Panc1 (cell line): ENCODE data around the gene AQP7. TPM values are rescaled to one million over a fixed set of nuclear protein-coding genes. Genes with fewer than 3 reads are reported as not detected.

ENCODE experiments used
- ATAC-seq: fragments of 200-7000 bp; cut with Tn5 transposase; 2 replicates; pipeline ENCODE4 v1.9.1; 2020; ENCODE audit warnings: mild to moderate bottlenecking, moderate library complexity
- BruUV-seq: library from RNA; stranded (reverse); fragments of 400-500 nt; replicated peaks from 2 replicates; lab custom pipeline; 2021; lab: Mats Ljungman, UMichigan
- CTCF ChIA-PET: fragments of 300-600 bp; sonication (Branson Sonifier 250); formaldehyde crosslinking; loops from one replicate; lab custom pipeline; 2022; ENCODE audit warnings: antibody characterized with exemption; lab: Charles Lee
- POLR2A ChIA-PET: fragments of 300-600 bp; sonication (Branson Sonifier 250); formaldehyde crosslinking; loops from one replicate; lab custom pipeline; 2022; ENCODE audit warnings: antibody characterized with exemption; lab: Charles Lee
- DNase-seq: peaks from one replicate; pipeline ENCODE4 v3.0.0-alpha.2; 2010; ENCODE audit warnings: low read depth, low spot score
- H3K27ac ChIP-seq: 2 replicates; pipeline ENCODE4 v1.5.1; 2011; ENCODE audit warnings: mild to moderate bottlenecking, low read length, inconsistent platforms
- H3K27me3 ChIP-seq: fragments of 200-500 bp; sonication (Bioruptor generic); 2 replicates; pipeline ENCODE4 v1.6.0; 2014; ENCODE audit warnings: low read length, inconsistent platforms; ENCODE audit not compliant: control insufficient read depth, insufficient read depth
- H3K36me3 ChIP-seq: fragments of 200-500 bp; sonication (Bioruptor generic); 2 replicates; pipeline ENCODE4 v1.5.1; 2014; ENCODE audit warnings: inconsistent platforms, mild to moderate bottlenecking, low read length, moderate library complexity; ENCODE audit not compliant: control insufficient read depth, insufficient read depth
- H3K4me1 ChIP-seq: 2 replicates; pipeline ENCODE4 v1.5.1; 2011; ENCODE audit warnings: inconsistent platforms, mild to moderate bottlenecking, low read length, moderate library complexity; ENCODE audit not compliant: control insufficient read depth, insufficient read depth
- H3K4me3 ChIP-seq, 2 experiments: 2 replicates each; pipeline ENCODE4 v1.5.1; 2011 to 2012; ENCODE audit warnings: low read depth in 2 of 2, low read length in 2 of 2, mild to moderate bottlenecking in 2 of 2, inconsistent platforms in 1 of 2, moderate library complexity in 1 of 2
- H3K9me3 ChIP-seq: fragments of 200-500 bp; sonication (Bioruptor generic); 2 replicates; pipeline ENCODE4 v1.5.1; 2014; ENCODE audit warnings: low read depth, mild to moderate bottlenecking, inconsistent platforms, low read length, moderate library complexity; ENCODE audit not compliant: control insufficient read depth, insufficient read depth
- POLR2AphosphoS5 ChIP-seq: IDR thresholded peaks from 2 replicates; pipeline ENCODE4 v1.6.1; 2012; ENCODE audit warnings: mild to moderate bottlenecking, low read depth, low read length, moderate library complexity
- SIN3A ChIP-seq: IDR thresholded peaks from 2 replicates; pipeline ENCODE4 v1.6.1; 2012; ENCODE audit warnings: low read depth, mild to moderate bottlenecking, low read length, moderate library complexity, borderline replicate concordance; ENCODE audit not compliant: insufficient read depth
- TCF7L2 ChIP-seq: IDR thresholded peaks from 2 replicates; pipeline ENCODE4 v1.6.1; 2011; ENCODE audit warnings: mild to moderate bottlenecking, low read depth, low read length, inconsistent platforms
- in situ Hi-C: cut with HindIII; loops from 2 replicates; pipeline ENCODE4 v1.10.0; 2016; ENCODE audit warnings: low sequenced_read_pairs, low pct_unique_long_range_greater_than_20kb
- intact Hi-C: fragments of 100-400 bp; cut with micrococcal nuclease; formaldehyde crosslinking; loops from one replicate; pipeline ENCODE4 v1.10.0; 2022; ENCODE audit not compliant: unreplicated experiment
- total RNA-seq: library from RNA; stranded (reverse); gene quantifications from one replicate; pipeline ENCODE4 v1.2.1, GENCODE V29; 2021; ENCODE audit not compliant: unreplicated experiment
- TF ChIP-seq, protein P1 (sequence below), 2 experiments: IDR thresholded peaks; 2 replicates each; pipeline ENCODE4 v1.6.1; 2011 to 2012; ENCODE audit warnings: low read depth in 2 of 2, control low read depth in 1 of 2, low read length in 1 of 2, mild to moderate bottlenecking in 1 of 2, moderate library complexity in 1 of 2; ENCODE audit not compliant: insufficient read depth in 1 of 2
- TF ChIP-seq, protein P2 (sequence below): fragments of 450-650 bp; IDR thresholded peaks from 2 replicates; pipeline ENCODE4 v1.5.1; 2017; ENCODE audit warnings: mild to moderate bottlenecking

Gene AQP7
- total RNA-seq, 1 experiment from 2014 or later, result 0.26 TPM

DNA sequence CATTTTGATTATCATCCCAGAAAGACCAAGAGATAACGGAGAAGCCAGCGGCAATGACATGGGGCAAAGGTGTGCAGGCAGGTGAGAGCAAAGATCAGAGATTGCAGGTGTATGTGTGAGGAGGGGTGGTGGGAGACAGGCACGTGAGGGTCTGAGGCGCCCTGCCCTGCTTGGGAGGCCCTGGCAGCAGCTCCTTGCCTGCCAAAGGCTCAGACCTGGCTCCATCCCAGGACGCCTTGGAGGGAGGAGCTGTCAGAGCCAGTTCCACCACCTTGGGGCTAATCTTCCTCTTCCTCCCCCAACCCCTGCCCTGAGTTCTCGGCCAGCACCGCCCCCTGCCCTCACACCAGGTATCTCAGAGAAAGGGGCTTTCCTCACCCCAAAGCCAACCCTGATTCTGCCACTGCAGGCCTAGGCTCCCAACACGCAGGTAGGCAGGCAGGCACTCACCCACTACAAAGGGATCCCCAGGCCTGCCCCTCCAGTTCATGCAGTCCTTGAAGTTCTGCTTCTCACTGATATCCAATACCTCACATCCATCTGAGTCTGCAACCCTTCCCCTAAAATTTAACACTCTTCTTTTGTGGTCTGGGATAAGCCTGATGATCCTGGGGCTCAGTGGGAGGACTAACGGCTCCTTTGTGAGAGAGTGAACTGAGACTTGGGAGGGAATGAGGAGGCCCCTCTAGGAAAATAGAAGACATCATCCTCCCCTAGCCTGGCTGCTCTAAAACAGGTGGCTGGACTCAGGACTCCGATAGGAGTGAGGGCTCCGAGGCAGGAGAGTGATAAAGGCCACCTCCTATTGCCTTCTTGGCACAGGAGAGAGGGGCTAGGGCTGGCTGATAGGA lies 43.2 kb upstream of the AQP7 start:
- DNase-seq, result no peak
- intact Hi-C loops, result no loop called here

DNA sequence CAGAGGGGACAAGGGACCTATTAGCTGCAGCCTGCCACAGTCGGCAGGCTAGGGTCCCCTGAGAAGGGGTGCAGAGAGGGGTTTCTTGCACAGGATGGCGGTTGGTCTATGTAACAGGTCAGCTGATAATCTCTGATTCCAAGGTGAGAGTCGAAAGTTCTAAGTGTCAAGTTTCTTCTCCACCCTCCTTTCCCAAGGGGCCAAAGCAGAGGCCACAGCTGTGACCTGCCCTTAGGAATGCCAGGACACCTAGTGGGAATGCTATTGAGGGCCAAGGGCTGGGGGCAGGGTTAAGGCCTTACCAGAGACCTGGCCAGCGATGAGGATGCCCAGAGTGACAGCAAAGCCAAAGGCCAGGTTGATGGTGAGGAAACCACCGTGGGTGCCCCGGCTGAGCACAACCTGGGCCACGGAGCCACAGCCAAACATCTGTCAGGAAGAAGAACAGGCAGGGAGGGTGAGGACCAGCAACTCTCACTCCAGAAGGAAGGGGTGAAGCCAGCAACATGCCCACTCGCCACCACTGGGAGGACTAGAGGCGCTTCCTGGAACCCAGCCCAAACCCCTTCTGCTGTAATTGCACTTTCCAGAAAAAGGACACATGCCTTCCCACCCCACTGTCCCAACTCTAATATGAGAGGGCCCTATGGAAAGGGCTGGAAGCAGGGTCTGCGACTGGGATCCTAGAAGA lies 41.2 kb upstream of the AQP7 start:
- CTCF ChIA-PET, result no interaction called here
- no TSS peak for BruUV-seq
- POLR2A ChIA-PET, result no interaction called here
- Histone ChIP-seq H3K4me3 (no peak overlapping the region), H3K27me3 (peaks cover 3% of the 10 kb centered on the region), H3K27ac (no peak overlapping the region), H3K4me1 (peaks cover 7% of the 10 kb centered on the region; the same call in 1 of the 2 replicates), H3K9me3 (no peaks in the 10 kb centered on the region), H3K36me3 (no peaks in the 10 kb centered on the region)
- intact Hi-C loops (no loop called here), in situ Hi-C loops (no loop called here)
- TF ChIP-seq POLR2AphosphoS5 (no peak), SIN3A (no peak)
- ATAC-seq (no peak), DNase-seq (no peak)

More for the DNA sequence above, 43.2 kb upstream of the AQP7 start:
- Histone ChIP-seq H3K36me3 (no peaks in the 10 kb centered on the region), H3K4me1 (peaks cover 7% of the 10 kb centered on the region; the same call in 1 of the 2 replicates), H3K27ac (no peak overlapping the region), H3K27me3 (peaks cover 3% of the 10 kb centered on the region), H3K4me3 (no peak overlapping the region), H3K9me3 (no peaks in the 10 kb centered on the region)
- ChIA-PET CTCF (no interaction called here), POLR2A (no interaction called here)
- BruUV-seq, result no TSS peak
- no peak for ATAC-seq
- in situ Hi-C loops, result no loop called here
- TF ChIP-seq, protein P1, sequence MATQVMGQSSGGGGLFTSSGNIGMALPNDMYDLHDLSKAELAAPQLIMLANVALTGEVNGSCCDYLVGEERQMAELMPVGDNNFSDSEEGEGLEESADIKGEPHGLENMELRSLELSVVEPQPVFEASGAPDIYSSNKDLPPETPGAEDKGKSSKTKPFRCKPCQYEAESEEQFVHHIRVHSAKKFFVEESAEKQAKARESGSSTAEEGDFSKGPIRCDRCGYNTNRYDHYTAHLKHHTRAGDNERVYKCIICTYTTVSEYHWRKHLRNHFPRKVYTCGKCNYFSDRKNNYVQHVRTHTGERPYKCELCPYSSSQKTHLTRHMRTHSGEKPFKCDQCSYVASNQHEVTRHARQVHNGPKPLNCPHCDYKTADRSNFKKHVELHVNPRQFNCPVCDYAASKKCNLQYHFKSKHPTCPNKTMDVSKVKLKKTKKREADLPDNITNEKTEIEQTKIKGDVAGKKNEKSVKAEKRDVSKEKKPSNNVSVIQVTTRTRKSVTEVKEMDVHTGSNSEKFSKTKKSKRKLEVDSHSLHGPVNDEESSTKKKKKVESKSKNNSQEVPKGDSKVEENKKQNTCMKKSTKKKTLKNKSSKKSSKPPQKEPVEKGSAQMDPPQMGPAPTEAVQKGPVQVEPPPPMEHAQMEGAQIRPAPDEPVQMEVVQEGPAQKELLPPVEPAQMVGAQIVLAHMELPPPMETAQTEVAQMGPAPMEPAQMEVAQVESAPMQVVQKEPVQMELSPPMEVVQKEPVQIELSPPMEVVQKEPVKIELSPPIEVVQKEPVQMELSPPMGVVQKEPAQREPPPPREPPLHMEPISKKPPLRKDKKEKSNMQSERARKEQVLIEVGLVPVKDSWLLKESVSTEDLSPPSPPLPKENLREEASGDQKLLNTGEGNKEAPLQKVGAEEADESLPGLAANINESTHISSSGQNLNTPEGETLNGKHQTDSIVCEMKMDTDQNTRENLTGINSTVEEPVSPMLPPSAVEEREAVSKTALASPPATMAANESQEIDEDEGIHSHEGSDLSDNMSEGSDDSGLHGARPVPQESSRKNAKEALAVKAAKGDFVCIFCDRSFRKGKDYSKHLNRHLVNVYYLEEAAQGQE (IDR thresholded peaks at IDR 0.05; ENCODE audit: insufficient read depth in 1 of 2, low read depth in 2 of 2, low read length in 1 of 2), result no peak
- TF ChIP-seq SIN3A (no peak), TCF7L2 (no peak), POLR2AphosphoS5 (no peak)
- TF ChIP-seq, protein P2, sequence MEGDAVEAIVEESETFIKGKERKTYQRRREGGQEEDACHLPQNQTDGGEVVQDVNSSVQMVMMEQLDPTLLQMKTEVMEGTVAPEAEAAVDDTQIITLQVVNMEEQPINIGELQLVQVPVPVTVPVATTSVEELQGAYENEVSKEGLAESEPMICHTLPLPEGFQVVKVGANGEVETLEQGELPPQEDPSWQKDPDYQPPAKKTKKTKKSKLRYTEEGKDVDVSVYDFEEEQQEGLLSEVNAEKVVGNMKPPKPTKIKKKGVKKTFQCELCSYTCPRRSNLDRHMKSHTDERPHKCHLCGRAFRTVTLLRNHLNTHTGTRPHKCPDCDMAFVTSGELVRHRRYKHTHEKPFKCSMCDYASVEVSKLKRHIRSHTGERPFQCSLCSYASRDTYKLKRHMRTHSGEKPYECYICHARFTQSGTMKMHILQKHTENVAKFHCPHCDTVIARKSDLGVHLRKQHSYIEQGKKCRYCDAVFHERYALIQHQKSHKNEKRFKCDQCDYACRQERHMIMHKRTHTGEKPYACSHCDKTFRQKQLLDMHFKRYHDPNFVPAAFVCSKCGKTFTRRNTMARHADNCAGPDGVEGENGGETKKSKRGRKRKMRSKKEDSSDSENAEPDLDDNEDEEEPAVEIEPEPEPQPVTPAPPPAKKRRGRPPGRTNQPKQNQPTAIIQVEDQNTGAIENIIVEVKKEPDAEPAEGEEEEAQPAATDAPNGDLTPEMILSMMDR, result no peak
